ENCODE measurements around the gene MPZL1. TPM values are rescaled to one million over a fixed set of nuclear protein-coding genes. Genes with fewer than 3 reads are reported as not detected.

MPZL1 gene
- total RNA-seq, 4 donors from 2014 or later, result 37.1 to 52.3 (median 39.9) TPM

DNA sequence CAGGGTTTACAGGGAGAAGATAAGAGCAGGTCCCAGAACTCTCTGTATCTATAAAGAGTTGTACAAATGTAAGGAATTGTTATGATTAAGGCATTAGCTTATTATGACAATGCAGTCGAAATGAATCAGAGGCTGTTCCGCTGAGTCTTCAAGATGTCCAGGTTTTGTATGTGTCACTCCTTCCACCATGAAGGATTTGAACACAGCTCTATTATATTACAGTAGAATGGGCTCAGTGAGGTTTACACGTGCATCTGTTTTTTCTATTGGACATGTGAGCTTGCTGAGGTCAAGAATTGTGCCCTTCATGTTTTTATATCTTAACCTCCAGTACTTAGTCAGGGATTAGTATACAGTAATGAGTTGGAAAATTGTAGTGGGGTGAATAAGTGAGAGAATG lies 86.3 kb downstream of the MPZL1 start:
- Histone ChIP-seq H3K27ac (no peak overlapping the region), H3K4me3 (no peak overlapping the region), H3K9me3 (no peaks in the 10 kb centered on the region), H3K4me1 (peaks cover 10% of the 10 kb centered on the region), H3K27me3 (no peaks in the 10 kb centered on the region), H3K36me3 (no peaks in the 10 kb centered on the region)
- TF ChIP-seq POLR2AphosphoS5 (IDR thresholded peaks at IDR 0.05) (no peak), POLR2A (IDR thresholded peaks at IDR 0.05) (no peak), EP300 (IDR thresholded peaks at IDR 0.05) (no peak)
- TF ChIP-seq, protein P1, sequence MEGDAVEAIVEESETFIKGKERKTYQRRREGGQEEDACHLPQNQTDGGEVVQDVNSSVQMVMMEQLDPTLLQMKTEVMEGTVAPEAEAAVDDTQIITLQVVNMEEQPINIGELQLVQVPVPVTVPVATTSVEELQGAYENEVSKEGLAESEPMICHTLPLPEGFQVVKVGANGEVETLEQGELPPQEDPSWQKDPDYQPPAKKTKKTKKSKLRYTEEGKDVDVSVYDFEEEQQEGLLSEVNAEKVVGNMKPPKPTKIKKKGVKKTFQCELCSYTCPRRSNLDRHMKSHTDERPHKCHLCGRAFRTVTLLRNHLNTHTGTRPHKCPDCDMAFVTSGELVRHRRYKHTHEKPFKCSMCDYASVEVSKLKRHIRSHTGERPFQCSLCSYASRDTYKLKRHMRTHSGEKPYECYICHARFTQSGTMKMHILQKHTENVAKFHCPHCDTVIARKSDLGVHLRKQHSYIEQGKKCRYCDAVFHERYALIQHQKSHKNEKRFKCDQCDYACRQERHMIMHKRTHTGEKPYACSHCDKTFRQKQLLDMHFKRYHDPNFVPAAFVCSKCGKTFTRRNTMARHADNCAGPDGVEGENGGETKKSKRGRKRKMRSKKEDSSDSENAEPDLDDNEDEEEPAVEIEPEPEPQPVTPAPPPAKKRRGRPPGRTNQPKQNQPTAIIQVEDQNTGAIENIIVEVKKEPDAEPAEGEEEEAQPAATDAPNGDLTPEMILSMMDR (IDR thresholded peaks at IDR 0.05), result no peak
- no peak for DNase-seq (ENCODE audit: low spot score in 2 of 2)
- WGBS, result 88% methylated on average over 3 of the region's 3 CpGs

DNA sequence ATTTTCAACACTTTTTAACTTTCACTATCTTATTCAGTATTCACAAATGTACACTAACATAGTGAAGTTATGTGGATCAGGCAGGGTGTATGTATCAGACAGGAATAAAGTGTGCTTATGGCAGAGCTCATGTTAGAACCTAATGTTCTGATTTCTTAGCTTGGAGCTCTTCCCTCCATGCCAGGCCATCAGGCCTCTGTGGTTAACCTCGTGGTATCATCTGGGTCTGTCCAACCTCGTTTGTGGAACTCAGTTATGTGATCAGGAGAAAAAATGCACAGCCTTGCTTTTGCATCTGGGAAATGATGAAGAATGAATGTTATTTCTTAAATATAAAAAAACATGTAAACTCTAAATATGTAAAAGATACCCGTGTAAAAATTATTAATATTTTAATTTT lies 86.9 kb downstream of the MPZL1 start:
- TF ChIP-seq POLR2AphosphoS5 (IDR thresholded peaks at IDR 0.05) (no peak), EP300 (IDR thresholded peaks at IDR 0.05) (no peak), POLR2A (IDR thresholded peaks at IDR 0.05) (no peak)
- TF ChIP-seq, protein P1 (IDR thresholded peaks at IDR 0.05), result no peak
- Histone ChIP-seq H3K36me3 (no peaks in the 10 kb centered on the region), H3K27ac (no peak overlapping the region), H3K27me3 (no peaks in the 10 kb centered on the region), H3K4me3 (no peak overlapping the region), H3K9me3 (no peaks in the 10 kb centered on the region), H3K4me1 (peaks cover 6% of the 10 kb centered on the region)
- 58% methylated on average over 3 of the region's 3 CpGs for WGBS
- DNase-seq (ENCODE audit: low spot score in 2 of 2), result no peak

DNA sequence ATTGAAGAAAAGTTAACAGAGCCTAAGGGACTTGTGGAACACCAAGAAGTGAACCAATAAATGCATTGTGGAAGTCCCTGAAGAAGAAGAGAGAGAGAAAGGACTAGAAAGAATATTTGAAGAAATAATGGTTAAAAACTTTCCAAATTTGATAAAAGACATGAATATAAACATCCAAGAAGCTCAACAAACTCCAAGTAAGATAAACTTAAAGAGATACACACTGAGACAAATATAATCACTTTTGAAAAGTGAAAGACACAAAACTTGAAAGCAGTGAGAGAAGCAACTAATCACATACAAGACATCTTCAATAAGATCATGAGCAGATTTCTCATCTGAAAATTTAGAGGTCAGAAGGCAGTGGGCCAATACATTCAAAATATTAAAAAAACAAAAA lies 91.2 kb downstream of the MPZL1 start:
- no peak overlapping the region for H3K27ac ChIP-seq
- H3K9me3 ChIP-seq, result no peaks in the 10 kb centered on the region
- H3K4me3 ChIP-seq, result no peak overlapping the region
- DNase-seq (ENCODE audit: low spot score in 2 of 2), result no peak
- H3K27me3 ChIP-seq, result no peaks in the 10 kb centered on the region
- TF ChIP-seq POLR2AphosphoS5 (IDR thresholded peaks at IDR 0.05), result no peak
- no peak for TF ChIP-seq EP300 (IDR thresholded peaks at IDR 0.05)
- no peak for TF ChIP-seq POLR2A (IDR thresholded peaks at IDR 0.05)
- TF ChIP-seq, protein P1 (IDR thresholded peaks at IDR 0.05), result no peak
- no peaks in the 10 kb centered on the region for H3K4me1 ChIP-seq
- no peaks in the 10 kb centered on the region for H3K36me3 ChIP-seq

DNA sequence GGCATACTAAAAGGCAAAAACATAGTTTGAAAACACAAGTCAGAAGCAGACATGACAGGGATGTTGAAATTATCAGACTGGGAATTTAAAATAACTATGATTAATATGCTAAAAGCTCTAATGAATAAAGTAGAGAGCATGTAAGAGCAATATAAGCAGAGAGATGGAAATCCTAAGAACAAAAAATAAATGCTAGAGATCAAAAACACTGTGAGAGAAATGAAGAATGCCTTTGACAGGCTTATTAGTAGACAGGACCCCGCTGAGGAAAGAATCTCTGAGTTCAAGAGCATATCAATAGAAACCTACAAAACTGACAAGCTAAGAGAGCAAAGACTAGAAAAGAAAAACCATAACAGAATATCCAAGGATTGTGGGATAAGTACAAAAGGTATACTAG lies 93.9 kb downstream of the MPZL1 start:
- TF ChIP-seq EP300 (IDR thresholded peaks at IDR 0.05), result no peak
- TF ChIP-seq POLR2A (IDR thresholded peaks at IDR 0.05), result no peak
- TF ChIP-seq, protein P1 (IDR thresholded peaks at IDR 0.05), result no peak
- TF ChIP-seq POLR2AphosphoS5 (IDR thresholded peaks at IDR 0.05), result no peak
- Histone ChIP-seq H3K4me3 (no peak overlapping the region), H3K27ac (no peak overlapping the region), H3K36me3 (no peaks in the 10 kb centered on the region), H3K27me3 (no peaks in the 10 kb centered on the region), H3K4me1 (no peaks in the 10 kb centered on the region), H3K9me3 (no peaks in the 10 kb centered on the region)
- 97% methylated on average over 1 of the region's 1 CpG for WGBS
- no peak for DNase-seq (ENCODE audit: low spot score in 2 of 2)

DNA sequence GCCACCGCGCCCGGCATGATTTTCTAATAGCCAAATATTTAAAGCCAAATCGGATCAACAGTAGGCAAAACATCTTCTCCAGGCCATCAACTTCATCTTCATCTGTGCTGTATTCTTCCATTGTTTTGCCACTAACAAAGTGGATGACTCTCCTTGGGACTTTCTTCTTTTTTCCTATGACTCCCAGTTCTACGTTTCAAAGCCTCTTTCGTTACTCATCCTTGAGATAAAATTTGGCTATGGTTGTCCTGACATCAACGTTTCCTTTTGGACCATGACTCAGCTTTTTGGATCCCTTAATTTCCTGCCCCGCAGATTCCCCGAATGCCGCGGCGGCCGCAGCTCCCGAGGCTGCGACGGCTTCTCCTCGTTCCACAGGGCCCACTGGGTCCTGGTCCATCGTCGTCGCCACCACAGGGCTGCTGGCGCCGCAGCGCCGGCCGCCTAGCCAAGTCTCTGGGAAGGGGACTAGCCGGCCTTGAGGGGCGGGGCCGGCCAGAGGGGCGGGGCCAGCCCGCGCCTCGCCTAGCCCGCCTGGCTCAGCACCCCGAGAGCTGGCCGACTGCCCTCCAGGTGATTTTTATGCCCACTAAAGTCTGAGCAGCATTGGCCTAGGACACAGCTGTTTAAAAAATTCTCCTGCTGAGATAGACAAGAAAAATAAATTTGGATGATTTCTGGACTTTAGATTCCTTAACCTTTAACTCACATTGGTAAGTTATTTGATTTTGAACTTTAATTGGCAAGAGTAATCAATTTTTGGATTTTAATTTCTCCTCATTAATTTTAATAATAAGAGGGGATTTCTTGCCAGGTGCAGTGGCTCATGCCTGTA lies 98.3 kb downstream of the MPZL1 start:
- Histone ChIP-seq H3K36me3 (no peaks in the 10 kb centered on the region), H3K27ac (peak overlapping the region; percentile 81), H3K27me3 (no peaks in the 10 kb centered on the region), H3K9me3 (no peaks in the 10 kb centered on the region), H3K4me1 (no peaks in the 10 kb centered on the region), H3K4me3 (peak overlapping the region; percentile 53)
- WGBS, result 11% methylated on average over 34 of the region's 35 CpGs
- TF ChIP-seq, protein P1 (IDR thresholded peaks at IDR 0.05), result no peak
- TF ChIP-seq EP300 (IDR thresholded peaks at IDR 0.05), result no peak
- peak in 1 of 2 donors; percentile 22 for TF ChIP-seq POLR2A (IDR thresholded peaks at IDR 0.05)
- peak in 1 of 3 donors; percentile 22 for TF ChIP-seq POLR2AphosphoS5 (IDR thresholded peaks at IDR 0.05)
- DNase-seq (ENCODE audit: low spot score in 2 of 2), result peak; percentile 80 to 84
